ENCODE results near the gene ZNF692. TPM values are rescaled to one million over a fixed set of nuclear protein-coding genes. Genes with fewer than 3 reads are reported as not detected.
A peak's percentile ranks its signal among the peaks of the same experiment; 100 is the strongest.

The ZNF692 gene, protein sequence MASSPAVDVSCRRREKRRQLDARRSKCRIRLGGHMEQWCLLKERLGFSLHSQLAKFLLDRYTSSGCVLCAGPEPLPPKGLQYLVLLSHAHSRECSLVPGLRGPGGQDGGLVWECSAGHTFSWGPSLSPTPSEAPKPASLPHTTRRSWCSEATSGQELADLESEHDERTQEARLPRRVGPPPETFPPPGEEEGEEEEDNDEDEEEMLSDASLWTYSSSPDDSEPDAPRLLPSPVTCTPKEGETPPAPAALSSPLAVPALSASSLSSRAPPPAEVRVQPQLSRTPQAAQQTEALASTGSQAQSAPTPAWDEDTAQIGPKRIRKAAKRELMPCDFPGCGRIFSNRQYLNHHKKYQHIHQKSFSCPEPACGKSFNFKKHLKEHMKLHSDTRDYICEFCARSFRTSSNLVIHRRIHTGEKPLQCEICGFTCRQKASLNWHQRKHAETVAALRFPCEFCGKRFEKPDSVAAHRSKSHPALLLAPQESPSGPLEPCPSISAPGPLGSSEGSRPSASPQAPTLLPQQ
- total RNA-seq: 23.0 TPM
- long read RNA-seq, partial matches to known transcripts: 6 of 31 reads
- long read RNA-seq, other reads (novel, unspliced or antisense): 21 of 31 reads

- Histone ChIP-seq H3K27me3 (ENCODE audit: low read depth) (no peaks in the 10 kb centered on the region), H3K36me3 (peaks cover 6% of the 10 kb centered on the region), H3K9me3 (replicated peaks) (no peaks in the 10 kb centered on the region), H3K27ac (replicated peaks) (peak within 1 kb of the TSS; percentile 96), H3K4me1 (peaks cover 39% of the 10 kb centered on the region), H3K4me3 (peak within 1 kb of the TSS; percentile 75)
- peak; percentile 98 for DNase-seq
- TF ChIP-seq CTCF (IDR thresholded peaks at IDR 0.05; ENCODE audit: borderline replicate concordance): peak; percentile 16
- intact Hi-C loops (cut with micrococcal nuclease): no loop called here
Observed at GRCh38 chr1:248858891-248859889, at the start of gene ZNF692. TSS of gene ZNF692 (minus strand) at chr1:248859085. CDS start at chr1:248858309, 776 bp downstream.

DNA sequence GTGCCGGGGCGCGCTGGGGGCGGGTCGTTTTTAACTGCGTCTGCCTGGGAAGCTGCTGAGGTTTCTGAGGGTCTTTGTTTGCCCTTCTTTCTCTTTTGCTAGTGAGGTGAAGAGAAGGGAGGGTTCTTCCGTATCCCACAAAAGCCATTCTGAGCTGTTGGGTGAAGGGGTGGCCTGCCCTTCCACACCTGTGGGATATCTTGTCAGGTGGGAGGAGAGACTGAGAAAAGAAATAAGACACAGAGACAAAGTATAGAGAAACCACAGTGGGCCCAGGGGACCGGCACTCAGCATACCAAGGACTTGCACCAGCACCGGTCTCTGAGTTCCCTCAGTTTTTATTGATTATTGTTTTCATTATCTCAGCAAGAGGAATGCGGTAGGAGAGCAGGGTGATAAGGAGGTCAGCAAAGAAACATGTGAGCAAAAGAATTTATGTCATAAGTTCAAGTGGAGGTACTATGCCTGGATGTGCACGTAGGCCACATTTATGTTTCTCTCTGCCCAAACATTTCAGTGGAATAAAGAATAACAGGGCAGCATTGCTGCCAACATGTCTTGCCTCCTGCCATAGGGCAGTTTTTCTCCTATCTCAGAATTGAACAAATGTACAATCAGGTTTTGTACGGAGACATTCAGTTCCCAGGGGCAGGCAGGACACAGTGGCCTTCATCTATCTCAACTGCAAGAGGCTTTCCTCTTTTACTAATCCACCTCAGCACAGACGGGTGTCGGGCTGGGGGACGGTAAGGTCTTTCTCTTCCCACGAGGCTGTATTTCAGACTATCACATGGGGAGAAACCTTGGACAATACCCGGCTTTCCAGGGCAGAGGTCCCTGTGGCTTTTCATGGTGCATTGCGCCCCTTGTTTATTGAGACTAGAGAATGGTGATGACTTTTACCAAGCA is 48.1 kb upstream of the ZNF692 start:
- intact Hi-C loops (cut with micrococcal nuclease): no loop called here
- Histone ChIP-seq H3K27me3 (ENCODE audit: low read depth) (no peaks in the 10 kb centered on the region), H3K9me3 (replicated peaks) (no peaks in the 10 kb centered on the region), H3K4me3 (peak overlapping the region; percentile 74), H3K4me1 (peaks cover 37% of the 10 kb centered on the region), H3K36me3 (no peaks in the 10 kb centered on the region), H3K27ac (replicated peaks) (peak overlapping the region; percentile 96)
- no peak for TF ChIP-seq CTCF (IDR thresholded peaks at IDR 0.05; ENCODE audit: borderline replicate concordance)
- DNase-seq: peak; percentile 30

- TF ChIP-seq CTCF (IDR thresholded peaks at IDR 0.05; ENCODE audit: borderline replicate concordance): peak; percentile 70
- Histone ChIP-seq H3K27ac (replicated peaks) (peak within 1 kb of the TSS; percentile 96), H3K4me3 (peak within 1 kb of the TSS; percentile 74), H3K4me1 (peaks cover 37% of the 10 kb centered on the region), H3K9me3 (replicated peaks) (no peaks in the 10 kb centered on the region), H3K36me3 (no peaks in the 10 kb centered on the region), H3K27me3 (ENCODE audit: low read depth) (no peaks in the 10 kb centered on the region)
- intact Hi-C loops (cut with micrococcal nuclease): no loop called here
- peak; percentile 95 for DNase-seq
Observed at GRCh38 chr1:248906009-248906752, 47.3 kb upstream of the ZNF692 start, which contains the start of gene PGBD2. TSS of gene PGBD2 (plus strand) at chr1:248906235. CDS start at chr1:248913863, 7,628 bp downstream.

DNA sequence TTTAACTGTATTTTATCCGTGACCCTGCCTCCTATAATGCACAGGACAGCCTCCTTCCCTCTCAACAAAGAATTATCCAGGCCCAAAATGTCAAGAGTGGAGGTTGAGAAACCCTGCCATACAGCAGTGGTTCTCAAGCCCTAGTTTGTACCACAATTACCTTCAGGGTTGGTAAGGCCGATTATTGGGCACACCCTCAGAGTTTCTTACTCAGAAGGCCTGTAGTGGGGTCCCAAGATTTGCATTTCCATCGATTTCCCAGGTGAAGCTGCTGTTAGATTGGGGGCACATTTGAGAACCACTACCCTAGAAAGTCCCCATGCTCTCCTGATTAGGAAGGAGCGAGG is 46.8 kb upstream of the ZNF692 start:
- intact Hi-C loops (cut with micrococcal nuclease): no loop called here
- no peak for DNase-seq

More for the DNA sequence above, 46.8 kb upstream of the ZNF692 start:
- Histone ChIP-seq H3K9me3 (replicated peaks) (no peaks in the 10 kb centered on the region), H3K4me3 (peak overlapping the region; percentile 74), H3K36me3 (no peaks in the 10 kb centered on the region), H3K4me1 (peaks cover 37% of the 10 kb centered on the region), H3K27ac (replicated peaks) (peak overlapping the region; percentile 96), H3K27me3 (ENCODE audit: low read depth) (peaks cover under 1% of the 10 kb centered on the region)
- TF ChIP-seq CTCF (IDR thresholded peaks at IDR 0.05; ENCODE audit: borderline replicate concordance): no peak
